SK-N-SH treated with all-trans-retinoic acid at 6 μM for 48 hours (cell line): Measurements from ENCODE around the gene MRLN.

ENCODE experiments used
- ATAC-seq: fragments of 200-7000 bp; cut with Tn5 transposase; 3 replicates; pipeline ENCODE4 v1.9.1; 2020; ENCODE audit warnings: mild to moderate bottlenecking, moderate library complexity
- ARNTL ChIP-seq: fragments of 450-650 bp; formaldehyde crosslinking; IDR thresholded peaks from 2 replicates; pipeline ENCODE4 v1.5.0; 2020; ENCODE audit warnings: low read depth, mild to moderate bottlenecking, moderate library complexity, borderline replicate concordance
- BACH2 ChIP-seq: fragments of 250-450 bp; sonication (Bioruptor Pico); IDR thresholded peaks from 2 replicates; pipeline ENCODE4 v1.9.0; 2021; ENCODE audit warnings: mild to moderate bottlenecking, borderline replicate concordance
- CSDC2 ChIP-seq: fragments of 250-450 bp; sonication (Bioruptor Pico); IDR thresholded peaks from 2 replicates; pipeline ENCODE4 v1.5.0; 2020; ENCODE audit warnings: mild to moderate bottlenecking, moderate library complexity
- ESRRG ChIP-seq: fragments of 250-450 bp; sonication (Bioruptor Pico); IDR thresholded peaks from 2 replicates; pipeline ENCODE4 v1.6.1; 2021; ENCODE audit warnings: mild to moderate bottlenecking
- GLIS3 ChIP-seq: fragments of 250-450 bp; sonication (Bioruptor Pico); IDR thresholded peaks from 2 replicates; pipeline ENCODE4 v1.5.0; 2020; ENCODE audit warnings: mild to moderate bottlenecking, moderate library complexity
- ISL1 ChIP-seq: fragments of 250-450 bp; sonication (Bioruptor Pico); IDR thresholded peaks from 2 replicates; pipeline ENCODE4 v2.1.2; 2022; ENCODE audit warnings: mild to moderate bottlenecking, moderate library complexity
- OSR1 ChIP-seq: fragments of 250-450 bp; sonication (Bioruptor Pico); IDR thresholded peaks from 2 replicates; pipeline ENCODE4 v1.8.0; 2022; ENCODE audit warnings: moderate library complexity, mild to moderate bottlenecking, inconsistent platforms
- PPARA ChIP-seq: fragments of 250-450 bp; sonication (Bioruptor Pico); IDR thresholded peaks from 2 replicates; pipeline ENCODE4 v1.5.0; 2020; ENCODE audit warnings: mild to moderate bottlenecking, borderline replicate concordance
- RARB ChIP-seq: fragments of 250-450 bp; sonication (Bioruptor Pico); IDR thresholded peaks from 2 replicates; pipeline ENCODE4 v1.8.0; 2021; ENCODE audit warnings: mild to moderate bottlenecking, moderate library complexity
- TCF4 ChIP-seq: fragments of 250-450 bp; sonication (Bioruptor Pico); IDR thresholded peaks from 2 replicates; pipeline ENCODE4 v1.8.0; 2021; ENCODE audit warnings: mild to moderate bottlenecking, moderate library complexity, borderline replicate concordance
- TOX ChIP-seq: fragments of 250-450 bp; sonication (Bioruptor Pico); IDR thresholded peaks from 2 replicates; pipeline ENCODE4 v1.8.0; 2021; ENCODE audit warnings: mild to moderate bottlenecking, moderate library complexity, borderline replicate concordance
- ZC3H10 ChIP-seq: fragments of 250-450 bp; sonication (Bioruptor Pico); IDR thresholded peaks from 2 replicates; pipeline ENCODE4 v1.5.1; 2021; ENCODE audit warnings: mild to moderate bottlenecking, moderate library complexity
- ZFP30 ChIP-seq: fragments of 450-650 bp; formaldehyde crosslinking; IDR thresholded peaks from 2 replicates; pipeline ENCODE4 v1.5.0; 2022; ENCODE audit warnings: mild to moderate bottlenecking, moderate library complexity
- ZNF70 ChIP-seq: fragments of 450-650 bp; formaldehyde crosslinking; IDR thresholded peaks from 2 replicates; pipeline ENCODE4 v1.5.0; 2020; ENCODE audit warnings: mild to moderate bottlenecking, moderate library complexity
- TF ChIP-seq, protein P1 (sequence below): fragments of 250-450 bp; sonication (Bioruptor Pico); IDR thresholded peaks from 2 replicates; pipeline ENCODE4 v1.5.0; 2020; ENCODE audit warnings: mild to moderate bottlenecking, moderate library complexity
- TF ChIP-seq, protein P2 (sequence below): fragments of 250-450 bp; sonication (Bioruptor Pico); IDR thresholded peaks from 2 replicates; pipeline ENCODE4 v1.5.1; 2021; ENCODE audit warnings: mild to moderate bottlenecking, moderate library complexity
- TF ChIP-seq, protein P3 (sequence below): fragments of 250-450 bp; sonication (Bioruptor Pico); IDR thresholded peaks from 2 replicates; pipeline ENCODE4 v1.8.0; 2020; ENCODE audit warnings: mild to moderate bottlenecking, moderate library complexity, borderline replicate concordance

The MRLN gene

DNA sequence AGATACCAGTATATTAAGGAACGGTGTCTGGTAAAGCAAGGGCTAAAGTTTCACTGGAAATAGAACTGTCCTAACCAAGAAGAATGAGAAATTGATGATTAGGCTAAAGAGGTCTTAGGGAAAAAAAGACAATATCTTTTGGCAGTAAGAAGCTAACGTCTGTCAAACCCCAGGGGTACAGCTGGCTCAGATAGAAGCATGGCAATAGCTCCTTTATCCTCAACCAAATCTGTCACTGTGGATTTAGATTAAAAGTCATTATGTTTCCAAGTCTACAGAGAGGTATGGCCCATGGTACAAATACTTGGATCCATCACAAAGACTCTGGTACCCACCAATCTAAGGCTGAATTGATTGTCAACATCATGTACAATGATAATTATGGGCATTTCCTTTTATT, 35.0 kb downstream of the MRLN start (continued):
- TF ChIP-seq, protein P1, sequence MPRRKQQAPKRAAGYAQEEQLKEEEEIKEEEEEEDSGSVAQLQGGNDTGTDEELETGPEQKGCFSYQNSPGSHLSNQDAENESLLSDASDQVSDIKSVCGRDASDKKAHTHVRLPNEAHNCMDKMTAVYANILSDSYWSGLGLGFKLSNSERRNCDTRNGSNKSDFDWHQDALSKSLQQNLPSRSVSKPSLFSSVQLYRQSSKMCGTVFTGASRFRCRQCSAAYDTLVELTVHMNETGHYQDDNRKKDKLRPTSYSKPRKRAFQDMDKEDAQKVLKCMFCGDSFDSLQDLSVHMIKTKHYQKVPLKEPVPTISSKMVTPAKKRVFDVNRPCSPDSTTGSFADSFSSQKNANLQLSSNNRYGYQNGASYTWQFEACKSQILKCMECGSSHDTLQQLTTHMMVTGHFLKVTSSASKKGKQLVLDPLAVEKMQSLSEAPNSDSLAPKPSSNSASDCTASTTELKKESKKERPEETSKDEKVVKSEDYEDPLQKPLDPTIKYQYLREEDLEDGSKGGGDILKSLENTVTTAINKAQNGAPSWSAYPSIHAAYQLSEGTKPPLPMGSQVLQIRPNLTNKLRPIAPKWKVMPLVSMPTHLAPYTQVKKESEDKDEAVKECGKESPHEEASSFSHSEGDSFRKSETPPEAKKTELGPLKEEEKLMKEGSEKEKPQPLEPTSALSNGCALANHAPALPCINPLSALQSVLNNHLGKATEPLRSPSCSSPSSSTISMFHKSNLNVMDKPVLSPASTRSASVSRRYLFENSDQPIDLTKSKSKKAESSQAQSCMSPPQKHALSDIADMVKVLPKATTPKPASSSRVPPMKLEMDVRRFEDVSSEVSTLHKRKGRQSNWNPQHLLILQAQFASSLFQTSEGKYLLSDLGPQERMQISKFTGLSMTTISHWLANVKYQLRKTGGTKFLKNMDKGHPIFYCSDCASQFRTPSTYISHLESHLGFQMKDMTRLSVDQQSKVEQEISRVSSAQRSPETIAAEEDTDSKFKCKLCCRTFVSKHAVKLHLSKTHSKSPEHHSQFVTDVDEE (CRISPR knock-in tag), result no peak
- TF ChIP-seq CSDC2 (CRISPR knock-in tag) (no peak), ZNF70 (no peak), GLIS3 (CRISPR knock-in tag) (no peak), ESRRG (CRISPR knock-in tag) (no peak)
- TF ChIP-seq, protein P2, sequence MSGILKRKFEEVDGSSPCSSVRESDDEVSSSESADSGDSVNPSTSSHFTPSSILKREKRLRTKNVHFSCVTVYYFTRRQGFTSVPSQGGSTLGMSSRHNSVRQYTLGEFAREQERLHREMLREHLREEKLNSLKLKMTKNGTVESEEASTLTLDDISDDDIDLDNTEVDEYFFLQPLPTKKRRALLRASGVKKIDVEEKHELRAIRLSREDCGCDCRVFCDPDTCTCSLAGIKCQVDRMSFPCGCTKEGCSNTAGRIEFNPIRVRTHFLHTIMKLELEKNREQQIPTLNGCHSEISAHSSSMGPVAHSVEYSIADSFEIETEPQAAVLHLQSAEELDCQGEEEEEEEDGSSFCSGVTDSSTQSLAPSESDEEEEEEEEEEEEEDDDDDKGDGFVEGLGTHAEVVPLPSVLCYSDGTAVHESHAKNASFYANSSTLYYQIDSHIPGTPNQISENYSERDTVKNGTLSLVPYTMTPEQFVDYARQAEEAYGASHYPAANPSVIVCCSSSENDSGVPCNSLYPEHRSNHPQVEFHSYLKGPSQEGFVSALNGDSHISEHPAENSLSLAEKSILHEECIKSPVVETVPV (CRISPR knock-in tag), result no peak

DNA sequence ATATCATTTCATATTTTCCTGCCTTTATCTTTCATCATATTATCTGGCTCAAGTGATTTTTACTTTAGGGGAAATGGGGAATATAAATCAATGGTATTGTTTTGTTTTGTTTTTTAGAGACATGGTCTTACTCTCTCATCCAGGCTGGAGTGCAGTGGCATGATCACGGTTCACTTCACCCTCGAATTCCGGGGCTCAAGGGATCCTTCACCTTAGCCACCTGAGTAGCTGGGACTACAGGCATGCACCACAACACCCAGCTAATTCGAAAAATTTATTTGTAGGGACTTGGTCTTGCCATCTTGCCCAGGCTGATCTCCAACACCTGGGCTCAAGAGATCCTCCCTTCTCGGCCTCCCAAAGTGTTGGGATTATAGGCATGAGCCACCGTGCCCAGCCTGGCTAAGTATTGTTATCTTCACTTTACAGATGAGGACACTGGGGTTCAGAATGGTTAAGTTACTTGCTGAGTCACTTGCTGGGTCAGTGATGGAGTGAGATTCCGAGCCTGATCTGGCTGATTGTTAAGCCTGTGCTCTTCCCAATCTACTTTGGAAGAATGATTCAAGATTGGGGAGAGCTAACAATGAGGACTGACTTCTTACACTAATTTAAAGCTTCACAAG, 39.9 kb downstream of the MRLN start:
- TF ChIP-seq ARNTL (CRISPR knock-in tag) (no peak), TCF4 (CRISPR knock-in tag) (no peak), TOX (no peak), ZFP30 (no peak), RARB (CRISPR knock-in tag) (no peak), PPARA (no peak), ZC3H10 (no peak), ISL1 (no peak), BACH2 (CRISPR knock-in tag) (no peak), GLIS3 (CRISPR knock-in tag) (no peak), CSDC2 (CRISPR knock-in tag) (no peak), OSR1 (CRISPR knock-in tag) (no peak)
- TF ChIP-seq, protein P2 (CRISPR knock-in tag), result no peak
- TF ChIP-seq, protein P3, sequence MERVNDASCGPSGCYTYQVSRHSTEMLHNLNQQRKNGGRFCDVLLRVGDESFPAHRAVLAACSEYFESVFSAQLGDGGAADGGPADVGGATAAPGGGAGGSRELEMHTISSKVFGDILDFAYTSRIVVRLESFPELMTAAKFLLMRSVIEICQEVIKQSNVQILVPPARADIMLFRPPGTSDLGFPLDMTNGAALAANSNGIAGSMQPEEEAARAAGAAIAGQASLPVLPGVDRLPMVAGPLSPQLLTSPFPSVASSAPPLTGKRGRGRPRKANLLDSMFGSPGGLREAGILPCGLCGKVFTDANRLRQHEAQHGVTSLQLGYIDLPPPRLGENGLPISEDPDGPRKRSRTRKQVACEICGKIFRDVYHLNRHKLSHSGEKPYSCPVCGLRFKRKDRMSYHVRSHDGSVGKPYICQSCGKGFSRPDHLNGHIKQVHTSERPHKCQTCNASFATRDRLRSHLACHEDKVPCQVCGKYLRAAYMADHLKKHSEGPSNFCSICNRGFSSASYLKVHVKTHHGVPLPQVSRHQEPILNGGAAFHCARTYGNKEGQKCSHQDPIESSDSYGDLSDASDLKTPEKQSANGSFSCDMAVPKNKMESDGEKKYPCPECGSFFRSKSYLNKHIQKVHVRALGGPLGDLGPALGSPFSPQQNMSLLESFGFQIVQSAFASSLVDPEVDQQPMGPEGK (CRISPR knock-in tag), result no peak

DNA sequence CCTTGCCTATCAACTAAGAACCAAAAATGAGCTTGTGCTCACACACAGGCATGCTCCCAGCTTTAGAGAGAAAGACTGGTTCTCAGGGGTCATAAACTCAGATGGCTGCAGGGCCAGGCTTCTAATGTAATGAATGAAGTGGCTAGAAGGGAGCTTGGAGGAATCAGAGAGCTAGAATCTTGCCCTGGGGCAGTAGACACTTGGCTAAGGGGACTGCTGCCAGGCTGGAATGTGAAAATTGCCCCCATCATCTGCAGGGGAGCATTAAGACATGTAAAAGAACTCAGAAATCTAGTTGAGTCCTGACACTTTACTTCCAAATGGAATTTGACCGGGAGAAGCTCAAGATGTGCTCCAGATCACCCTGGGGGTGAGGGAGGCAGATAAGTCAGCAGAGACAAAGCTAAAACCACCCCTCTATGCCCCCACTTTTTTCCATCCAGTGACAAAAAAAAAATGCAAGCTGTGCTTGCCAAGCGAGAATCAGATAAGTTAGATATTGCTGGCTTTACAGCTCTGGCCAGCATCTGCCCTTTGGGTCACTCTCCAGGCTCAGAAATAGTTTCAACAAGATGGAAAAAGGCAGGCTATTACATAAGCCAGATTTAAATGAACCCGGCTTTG, 41.3 kb downstream of the MRLN start:
- ATAC-seq, result no peak
- peak; percentile 33; the same call in 1 of the 2 replicates for TF ChIP-seq TCF4 (CRISPR knock-in tag)
- TF ChIP-seq, protein P1 (CRISPR knock-in tag), result peak; percentile 53; the same call in 1 of the 2 replicates
- TF ChIP-seq ISL1, result peak; percentile 56
- TF ChIP-seq RARB (CRISPR knock-in tag), result no peak

More for the DNA sequence above, 39.9 kb downstream of the MRLN start:
- ATAC-seq, result no peak
